ENCODE results near the gene C17orf58. TPM values are rescaled to one million over a fixed set of nuclear protein-coding genes. Genes with fewer than 3 reads are reported as not detected.
"Not testable (repeated sequence)": the region's sequence is repeated elsewhere in the genome, so short reads cannot be mapped to it uniquely, and the experiment has no call there.

C17orf58 gene
- total and polyA plus RNA-seq, 3 donors from 2014 or later, result 13.1 to 14.5 (median 13.5) TPM

DNA sequence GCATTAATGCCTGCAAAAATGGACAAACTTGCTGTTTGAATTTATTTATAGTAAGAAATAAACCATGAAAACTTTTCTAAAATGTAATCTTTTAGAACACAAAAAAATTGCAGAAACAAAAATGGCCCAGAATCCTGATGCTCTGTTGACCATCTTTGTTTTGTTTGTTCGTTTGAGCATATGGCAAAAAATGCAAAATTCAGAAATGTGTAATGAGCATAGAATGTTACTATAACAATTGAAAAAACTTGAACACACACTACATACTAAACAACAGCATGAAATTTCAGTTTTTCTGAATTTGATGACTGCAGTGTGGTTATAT, 38.1 kb upstream of the C17orf58 start:
- Histone ChIP-seq H3K4me1 (no peaks in the 10 kb centered on the region), H3K27me3 (no peaks in the 10 kb centered on the region), H3K36me3 (ENCODE audit: low read depth, missing control alignments) (no peaks in the 10 kb centered on the region), H3K27ac (no peak overlapping the region), H3K9me3 (no peaks in the 10 kb centered on the region), H3K4me3 (no peak overlapping the region)
- intact Hi-C loops (cut with DNase I; ENCODE audit: low total_unique reads), result no loop called here
- TF ChIP-seq POLR2A (IDR thresholded peaks at IDR 0.05) (no peak), CTCF (IDR thresholded peaks at IDR 0.05) (no peak)
- 43 to 49% methylated on average over 1 of the region's 1 CpG for WGBS, 2 donors
- DNase-seq, result no peak

DNA sequence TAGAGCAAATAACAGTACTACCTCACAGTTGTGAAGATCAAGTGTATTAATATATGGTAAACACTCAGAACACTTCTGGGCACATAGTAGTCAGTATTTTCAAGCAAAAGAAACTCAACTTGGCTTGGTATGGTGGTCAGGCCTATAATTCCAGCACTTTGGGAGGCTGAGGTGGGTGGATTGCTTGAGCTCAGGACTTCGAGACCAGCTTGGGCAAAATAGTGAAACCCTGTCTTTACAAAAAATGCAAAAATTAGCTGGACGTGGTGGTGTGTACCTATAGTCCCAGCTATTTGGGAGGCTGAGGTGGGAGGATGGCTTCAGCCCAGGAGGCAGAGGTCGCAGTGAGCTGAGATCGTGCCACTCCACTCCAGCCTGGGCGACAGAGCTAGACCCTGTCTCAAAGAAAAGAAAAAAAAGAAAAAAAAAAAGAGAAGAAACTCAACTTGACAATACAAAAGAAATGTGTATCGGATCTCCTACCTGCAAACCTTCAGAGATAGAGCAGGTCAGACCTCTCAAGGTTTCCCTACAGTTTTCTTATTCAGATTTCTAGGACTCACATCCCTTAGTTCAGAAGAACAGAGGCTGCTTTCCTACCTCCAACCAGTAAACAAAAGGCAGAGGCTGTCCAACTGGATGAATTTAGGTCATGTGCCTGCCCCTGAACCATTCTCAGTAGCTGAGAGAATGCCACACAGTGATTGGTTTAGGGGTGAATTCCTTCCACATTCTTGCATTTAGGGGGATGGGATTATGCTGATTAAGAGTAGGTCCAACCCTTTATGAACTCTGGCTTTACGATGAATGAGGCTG, 37.6 kb upstream of the C17orf58 start:
- TF ChIP-seq CTCF (IDR thresholded peaks at IDR 0.05), result no peak
- TF ChIP-seq POLR2A (IDR thresholded peaks at IDR 0.05), result no peak
- no peak overlapping the region for H3K4me3 ChIP-seq
- DNase-seq, result no peak
- H3K9me3 ChIP-seq, result no peaks in the 10 kb centered on the region
- H3K4me1 ChIP-seq, result no peaks in the 10 kb centered on the region
- H3K36me3 ChIP-seq (ENCODE audit: low read depth, missing control alignments), result no peaks in the 10 kb centered on the region
- H3K27me3 ChIP-seq, result no peaks in the 10 kb centered on the region
- 64 to 65% methylated on average over 7 of the region's 7 CpGs for WGBS, 2 donors
- no peak overlapping the region for H3K27ac ChIP-seq
- intact Hi-C loops (cut with DNase I; ENCODE audit: low total_unique reads), result no loop called here

GRCh38 chr17:68029512-68030215, 33.4 kb upstream of the C17orf58 start:
- H3K4me3 ChIP-seq, result no peak overlapping the region
- H3K36me3 ChIP-seq (ENCODE audit: low read depth, missing control alignments), result no peaks in the 10 kb centered on the region
- H3K27ac ChIP-seq, result no peak overlapping the region
- TF ChIP-seq CTCF (IDR thresholded peaks at IDR 0.05) (no peak), POLR2A (IDR thresholded peaks at IDR 0.05) (no peak)
- WGBS, 2 donors, result 65 to 68% methylated on average over 8 of the region's 8 CpGs
- H3K4me1 ChIP-seq, result no peaks in the 10 kb centered on the region
- intact Hi-C loops (cut with DNase I; ENCODE audit: low total_unique reads), result no loop called here
- DNase-seq, result no peak
- H3K9me3 ChIP-seq, result no peaks in the 10 kb centered on the region
- no peaks in the 10 kb centered on the region for H3K27me3 ChIP-seq

- whole genome bisulfite sequencing, 2 donors, result 59 to 68% methylated on average over 15 of the region's 15 CpGs
- H3K27ac ChIP-seq; H3K27me3 ChIP-seq; H3K4me1 ChIP-seq; DNase-seq; H3K36me3 ChIP-seq (ENCODE audit: low read depth, missing control alignments); intact Hi-C loops (cut with DNase I; ENCODE audit: low total_unique reads); H3K9me3 ChIP-seq; H3K4me3 ChIP-seq: not testable (repeated sequence)
These were observed 26.3 kb upstream of the C17orf58 start for GRCh38 chr17:68022547-68022946.

GRCh38 chr17:68021963-68022362, 25.7 kb upstream of the C17orf58 start:
- H3K4me3 ChIP-seq, result no peak overlapping the region
- H3K27me3 ChIP-seq, result no peaks in the 10 kb centered on the region
- H3K9me3 ChIP-seq, result no peaks in the 10 kb centered on the region
- no peak overlapping the region for H3K27ac ChIP-seq
- no peaks in the 10 kb centered on the region for H3K36me3 ChIP-seq (ENCODE audit: low read depth, missing control alignments)
- intact Hi-C loops (cut with DNase I; ENCODE audit: low total_unique reads), result no loop called here
- TF ChIP-seq CTCF (IDR thresholded peaks at IDR 0.05), result no peak
- no peak for TF ChIP-seq POLR2A (IDR thresholded peaks at IDR 0.05)
- no peak for DNase-seq
- 55 to 63% methylated on average over 8 of the region's 8 CpGs for WGBS, 2 donors
- no peaks in the 10 kb centered on the region for H3K4me1 ChIP-seq

DNA sequence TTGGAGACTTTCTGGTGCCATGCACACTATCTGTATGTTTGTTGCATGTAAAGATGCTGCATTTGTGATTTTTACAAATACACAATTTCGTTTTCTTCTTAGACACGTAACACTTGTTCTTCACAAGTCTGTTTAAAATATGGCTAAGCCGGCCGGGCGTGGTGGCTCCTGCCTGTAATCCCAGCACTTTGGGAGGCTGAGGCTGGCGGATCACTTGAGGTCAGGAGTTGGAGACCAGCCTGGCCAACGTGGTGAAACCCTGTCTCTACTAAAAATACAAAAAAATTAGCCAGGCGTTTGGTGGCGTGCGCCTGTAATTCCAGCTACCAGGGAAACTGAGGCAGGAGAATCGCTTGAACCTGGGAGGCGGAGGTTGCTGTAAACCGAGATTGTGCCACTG, 24.5 kb upstream of the C17orf58 start:
- DNase-seq; H3K27me3 ChIP-seq; intact Hi-C loops (cut with DNase I; ENCODE audit: low total_unique reads); H3K4me1 ChIP-seq; H3K9me3 ChIP-seq; H3K36me3 ChIP-seq (ENCODE audit: low read depth, missing control alignments): not testable (repeated sequence)
- 64 to 70% methylated on average over 13 of the region's 13 CpGs for WGBS, 2 donors
- Histone ChIP-seq H3K27ac (peak overlapping the region; percentile 91 to 94), H3K4me3 (peak overlapping the region; percentile 57 to 81)

Measured in testis (tissue), 3 donors.